ENCODE measurements around the gene DENND1B.

GRCh38 chr1:197735461-197735860, 39.8 kb downstream of the DENND1B start:
- TF ChIP-seq, protein P1, sequence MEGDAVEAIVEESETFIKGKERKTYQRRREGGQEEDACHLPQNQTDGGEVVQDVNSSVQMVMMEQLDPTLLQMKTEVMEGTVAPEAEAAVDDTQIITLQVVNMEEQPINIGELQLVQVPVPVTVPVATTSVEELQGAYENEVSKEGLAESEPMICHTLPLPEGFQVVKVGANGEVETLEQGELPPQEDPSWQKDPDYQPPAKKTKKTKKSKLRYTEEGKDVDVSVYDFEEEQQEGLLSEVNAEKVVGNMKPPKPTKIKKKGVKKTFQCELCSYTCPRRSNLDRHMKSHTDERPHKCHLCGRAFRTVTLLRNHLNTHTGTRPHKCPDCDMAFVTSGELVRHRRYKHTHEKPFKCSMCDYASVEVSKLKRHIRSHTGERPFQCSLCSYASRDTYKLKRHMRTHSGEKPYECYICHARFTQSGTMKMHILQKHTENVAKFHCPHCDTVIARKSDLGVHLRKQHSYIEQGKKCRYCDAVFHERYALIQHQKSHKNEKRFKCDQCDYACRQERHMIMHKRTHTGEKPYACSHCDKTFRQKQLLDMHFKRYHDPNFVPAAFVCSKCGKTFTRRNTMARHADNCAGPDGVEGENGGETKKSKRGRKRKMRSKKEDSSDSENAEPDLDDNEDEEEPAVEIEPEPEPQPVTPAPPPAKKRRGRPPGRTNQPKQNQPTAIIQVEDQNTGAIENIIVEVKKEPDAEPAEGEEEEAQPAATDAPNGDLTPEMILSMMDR (IDR thresholded peaks at IDR 0.05), result no peak
- TF ChIP-seq POLR2A (IDR thresholded peaks at IDR 0.05), result no peak

Data from breast epithelium (tissue), 3 donors.